Fibroblast of pulmonary artery (primary cell): Measurements from ENCODE around the gene GASK1B.
A peak's percentile ranks its signal among the peaks of the same experiment; 100 is the strongest.

Experiments used
- DNase-seq: peaks from one replicate; pipeline ENCODE4 v3.0.0-alpha.2; 2010; ENCODE audit warnings: low read depth
- H3K4me3 ChIP-seq: replicated peaks from 2 replicates; pipeline ENCODE4 v1.5.1; 2011; ENCODE audit warnings: low read depth, mild to moderate bottlenecking, control low read depth, low read length, moderate library complexity
- TF ChIP-seq, protein P1 (sequence below): IDR thresholded peaks from 2 replicates; pipeline ENCODE4 v1.5.1; 2011; ENCODE audit warnings: mild to moderate bottlenecking, control low read depth, low read length, inconsistent platforms; ENCODE audit errors: missing control alignments

Gene GASK1B

DNA sequence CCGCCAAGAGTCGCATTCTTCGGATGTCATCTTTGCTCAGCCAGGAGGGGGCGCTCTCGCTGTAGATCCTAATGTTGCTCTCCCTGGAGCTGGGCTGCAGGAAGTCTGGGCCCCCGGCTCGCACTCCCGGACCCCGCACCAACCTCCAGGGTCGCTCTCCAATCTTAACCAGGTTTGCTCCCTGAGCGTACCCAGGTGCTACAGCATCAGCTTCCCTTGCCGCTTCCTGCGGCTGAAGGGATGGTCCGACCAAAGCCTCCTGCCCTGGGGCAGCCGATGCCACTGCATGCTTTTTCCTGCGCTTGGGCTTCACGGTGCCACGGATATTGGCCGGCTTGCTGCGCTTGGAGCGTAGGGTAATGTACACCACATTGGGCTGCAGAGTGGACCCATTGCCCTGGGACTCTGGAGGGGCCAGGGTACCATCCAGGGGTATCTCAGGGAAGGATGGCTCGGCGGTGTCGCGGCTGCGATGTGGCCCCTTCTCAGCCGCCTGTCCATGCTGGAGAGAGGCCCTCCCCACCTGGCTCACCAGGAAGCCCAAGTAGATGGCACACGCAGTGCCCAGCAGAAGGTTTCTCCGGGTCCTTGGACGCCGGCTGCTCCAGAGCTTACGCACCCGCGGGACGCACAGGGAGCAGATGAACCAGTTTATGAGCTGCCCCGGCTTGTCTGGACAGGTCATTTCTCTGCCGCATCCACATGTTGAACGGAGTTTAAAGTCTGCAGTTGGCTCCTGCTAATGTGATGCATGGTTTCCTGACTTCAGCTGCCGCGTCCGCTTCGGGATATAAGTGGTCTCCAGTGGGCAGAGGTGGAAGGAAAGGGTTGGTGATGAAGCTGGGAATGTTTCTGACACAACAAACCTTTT lies 1.9 kb downstream of the GASK1B start:
- TF ChIP-seq, protein P1, sequence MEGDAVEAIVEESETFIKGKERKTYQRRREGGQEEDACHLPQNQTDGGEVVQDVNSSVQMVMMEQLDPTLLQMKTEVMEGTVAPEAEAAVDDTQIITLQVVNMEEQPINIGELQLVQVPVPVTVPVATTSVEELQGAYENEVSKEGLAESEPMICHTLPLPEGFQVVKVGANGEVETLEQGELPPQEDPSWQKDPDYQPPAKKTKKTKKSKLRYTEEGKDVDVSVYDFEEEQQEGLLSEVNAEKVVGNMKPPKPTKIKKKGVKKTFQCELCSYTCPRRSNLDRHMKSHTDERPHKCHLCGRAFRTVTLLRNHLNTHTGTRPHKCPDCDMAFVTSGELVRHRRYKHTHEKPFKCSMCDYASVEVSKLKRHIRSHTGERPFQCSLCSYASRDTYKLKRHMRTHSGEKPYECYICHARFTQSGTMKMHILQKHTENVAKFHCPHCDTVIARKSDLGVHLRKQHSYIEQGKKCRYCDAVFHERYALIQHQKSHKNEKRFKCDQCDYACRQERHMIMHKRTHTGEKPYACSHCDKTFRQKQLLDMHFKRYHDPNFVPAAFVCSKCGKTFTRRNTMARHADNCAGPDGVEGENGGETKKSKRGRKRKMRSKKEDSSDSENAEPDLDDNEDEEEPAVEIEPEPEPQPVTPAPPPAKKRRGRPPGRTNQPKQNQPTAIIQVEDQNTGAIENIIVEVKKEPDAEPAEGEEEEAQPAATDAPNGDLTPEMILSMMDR = peak; percentile 38
- peak; percentile 60 for DNase-seq

DNA sequence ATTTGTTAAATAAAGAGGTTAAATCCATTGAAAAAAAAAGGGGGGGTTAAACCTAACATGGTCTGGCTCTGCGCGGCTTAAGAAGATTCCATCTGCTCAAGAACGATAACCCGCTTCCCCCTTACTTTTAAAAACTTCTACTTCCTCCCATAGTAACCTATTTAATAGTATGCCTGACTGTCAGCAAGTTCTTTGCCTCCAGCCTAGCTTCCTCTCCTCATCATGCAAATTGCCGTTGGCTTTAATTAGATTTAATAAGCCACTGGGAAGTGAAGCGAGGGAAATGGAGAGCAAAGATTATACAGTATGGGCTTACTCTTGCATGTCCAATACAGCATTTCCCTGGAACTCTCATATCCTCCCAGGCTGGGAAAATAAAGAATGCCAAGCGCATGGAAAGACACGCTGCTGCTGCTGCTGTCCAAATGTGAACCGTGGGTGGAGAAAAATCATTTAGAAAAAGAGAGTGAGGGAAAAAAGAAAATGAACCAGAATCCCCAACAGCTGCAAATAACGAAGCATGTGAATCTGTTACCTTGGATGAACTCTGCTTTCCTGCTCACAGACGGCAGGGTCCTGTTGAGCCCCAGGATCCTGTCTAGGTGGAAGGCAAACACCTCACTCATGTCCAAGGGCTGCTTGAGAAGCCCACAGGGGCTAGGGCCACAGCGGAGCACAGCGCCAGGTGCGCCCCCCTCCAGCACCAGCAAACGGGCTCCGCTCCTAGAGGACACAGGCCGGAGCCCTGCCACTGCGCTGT lies 2.7 kb downstream of the GASK1B start:
- TF ChIP-seq, protein P1 = no peak
- peak; percentile 57 for DNase-seq
- peak overlapping the region; percentile 74 for H3K4me3 ChIP-seq

More for the DNA sequence above, 1.9 kb downstream of the GASK1B start:
- peak overlapping the region; percentile 74 for H3K4me3 ChIP-seq

DNA sequence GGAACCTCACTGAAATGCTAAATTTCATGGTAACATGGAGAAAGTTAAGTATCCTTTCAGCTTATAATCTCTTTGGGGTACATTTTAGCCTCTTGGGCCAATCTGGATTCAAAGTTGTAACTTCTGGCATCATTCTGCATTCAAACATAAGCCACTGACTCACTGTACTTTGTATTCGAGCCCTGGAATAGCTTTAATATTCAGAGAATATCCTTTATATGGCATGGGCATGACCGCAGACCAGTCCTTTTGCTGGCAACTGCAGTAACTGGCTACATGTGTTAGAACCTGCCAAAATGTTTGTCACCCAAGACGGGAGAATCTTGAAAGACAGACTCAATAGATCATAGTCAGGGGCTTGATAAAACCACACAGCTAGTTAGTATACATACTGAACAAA lies 3.3 kb downstream of the GASK1B start:
- TF ChIP-seq, protein P1 = no peak
- peak overlapping the region; percentile 74 for H3K4me3 ChIP-seq
- no peak for DNase-seq

DNA sequence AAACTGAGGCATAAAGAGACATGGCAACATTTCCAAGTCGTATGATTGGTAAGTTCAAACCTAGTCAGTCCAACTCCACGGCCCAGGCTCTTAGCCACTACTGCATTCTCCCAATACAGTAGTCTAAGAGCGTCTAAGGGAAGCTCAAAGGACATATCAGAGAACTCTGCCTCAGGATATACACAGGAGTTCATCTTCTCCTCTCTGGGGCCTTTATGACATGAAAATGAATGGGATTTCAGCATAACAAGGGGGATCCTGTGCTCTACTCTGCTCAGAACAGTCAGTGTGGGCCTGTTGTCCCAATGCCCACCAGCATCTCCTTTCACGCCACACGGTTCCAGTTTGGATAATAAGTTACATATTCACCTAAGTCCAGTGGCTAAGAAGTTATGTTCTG lies 4.2 kb downstream of the GASK1B start:
- TF ChIP-seq, protein P1 = no peak

DNA sequence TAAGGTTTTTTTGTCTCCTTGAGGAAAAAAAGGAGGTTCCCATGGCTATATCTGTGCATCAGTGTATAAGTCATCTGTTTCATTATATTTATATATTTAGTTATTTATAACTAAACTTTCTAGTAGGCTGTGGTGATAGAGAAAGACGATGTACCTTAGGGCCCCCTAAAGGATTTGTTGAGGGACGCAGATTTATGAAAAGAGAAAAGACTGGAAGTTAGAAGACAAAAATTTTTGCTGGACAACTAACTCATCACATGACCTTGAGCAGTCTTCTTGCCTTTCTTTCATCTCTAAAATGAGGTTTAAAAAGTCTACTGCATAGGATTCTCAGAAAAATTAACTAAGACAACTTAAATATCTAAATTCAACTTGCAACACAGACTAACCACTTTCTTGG lies 6.1 kb downstream of the GASK1B start:
- TF ChIP-seq, protein P1 = no peak
- DNase-seq = no peak
- H3K4me3 ChIP-seq = peak overlapping the region; percentile 74

More for the DNA sequence above, 4.2 kb downstream of the GASK1B start:
- DNase-seq = no peak
- H3K4me3 ChIP-seq = peak overlapping the region; percentile 74

DNA sequence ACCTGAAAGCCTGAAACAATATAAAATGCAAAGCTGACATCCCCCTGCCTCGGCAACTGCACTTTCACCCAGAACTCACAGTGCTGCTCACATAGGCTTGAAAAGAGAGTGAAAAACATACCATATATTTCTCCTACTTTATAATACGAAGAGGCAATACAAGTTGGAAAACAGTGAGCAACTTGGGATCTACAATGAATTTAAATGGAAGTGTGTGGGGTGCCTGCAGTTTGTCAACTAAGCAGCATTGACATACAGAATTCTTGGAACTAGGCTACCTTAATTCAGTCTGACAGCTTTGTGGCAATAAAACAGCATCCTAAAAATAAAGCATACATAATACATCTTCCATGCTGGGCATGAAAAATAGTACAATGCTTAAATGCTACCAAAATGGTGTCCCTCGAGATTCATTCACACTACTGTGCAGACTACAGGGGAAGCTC lies 8.0 kb downstream of the GASK1B start:
- H3K4me3 ChIP-seq = peak overlapping the region; percentile 10
- TF ChIP-seq, protein P1 = no peak
- DNase-seq = no peak
